Loucy (cell line): ENCODE measurements around the gene CYBA.

Experiments used
- EZH2phosphoT487 ChIP-seq: fragments of 200-600 bp; IDR thresholded peaks from 2 replicates; pipeline ENCODE4 v1.6.1; 2018; ENCODE audit warnings: antibody characterized with exemption, mild to moderate bottlenecking, moderate library complexity, borderline replicate concordance
- TF ChIP-seq, protein P1 (sequence below): fragments of 200-600 bp; sonication (generic); conservative IDR thresholded peaks from 2 replicates; pipeline ENCODE4 v1.5.1; 2014; ENCODE audit warnings: mild to moderate bottlenecking, antibody characterized with exemption, low read length

- TF ChIP-seq EZH2phosphoT487: no peak
- TF ChIP-seq, protein P1, sequence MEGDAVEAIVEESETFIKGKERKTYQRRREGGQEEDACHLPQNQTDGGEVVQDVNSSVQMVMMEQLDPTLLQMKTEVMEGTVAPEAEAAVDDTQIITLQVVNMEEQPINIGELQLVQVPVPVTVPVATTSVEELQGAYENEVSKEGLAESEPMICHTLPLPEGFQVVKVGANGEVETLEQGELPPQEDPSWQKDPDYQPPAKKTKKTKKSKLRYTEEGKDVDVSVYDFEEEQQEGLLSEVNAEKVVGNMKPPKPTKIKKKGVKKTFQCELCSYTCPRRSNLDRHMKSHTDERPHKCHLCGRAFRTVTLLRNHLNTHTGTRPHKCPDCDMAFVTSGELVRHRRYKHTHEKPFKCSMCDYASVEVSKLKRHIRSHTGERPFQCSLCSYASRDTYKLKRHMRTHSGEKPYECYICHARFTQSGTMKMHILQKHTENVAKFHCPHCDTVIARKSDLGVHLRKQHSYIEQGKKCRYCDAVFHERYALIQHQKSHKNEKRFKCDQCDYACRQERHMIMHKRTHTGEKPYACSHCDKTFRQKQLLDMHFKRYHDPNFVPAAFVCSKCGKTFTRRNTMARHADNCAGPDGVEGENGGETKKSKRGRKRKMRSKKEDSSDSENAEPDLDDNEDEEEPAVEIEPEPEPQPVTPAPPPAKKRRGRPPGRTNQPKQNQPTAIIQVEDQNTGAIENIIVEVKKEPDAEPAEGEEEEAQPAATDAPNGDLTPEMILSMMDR: no peak
Measured at GRCh38 chr16:88619859-88620815, 30.7 kb downstream of the CYBA start.
